Measurements from ENCODE around the gene PALM3. TPM values are rescaled to one million over a fixed set of nuclear protein-coding genes. Genes with fewer than 3 reads are reported as not detected.

The PALM3 gene
- total RNA-seq, 1 experiment from 2014 or later: 3.3 TPM

- BruUV-seq (replicated peaks): no TSS peak
- H4K20me1 ChIP-seq (ENCODE audit: insufficient read depth): no peaks in the 10 kb centered on the region
- no peak for ATAC-seq
- peak overlapping the region; percentile 73 for H2AFZ ChIP-seq (ENCODE audit: low read depth, low read length, poor library complexity, severe bottlenecking)
- peaks cover 22 to 36% of the 10 kb centered on the region in 2 experiments for H3K4me1 ChIP-seq (ENCODE audit: control insufficient read depth in 1 of 2, insufficient read depth in 2 of 2, low read length in 2 of 2)
- TF ChIP-seq RAD21 (IDR thresholded peaks at IDR 0.05; ENCODE audit: low read depth) (no peak), ZFX (IDR thresholded peaks at IDR 0.05) (no peak), YY1 (IDR thresholded peaks at IDR 0.05; ENCODE audit: extremely low read depth, insufficient replicate concordance, low read depth, low read length) (no peak), TCF7L2 (IDR thresholded peaks at IDR 0.05; ENCODE audit: borderline replicate concordance, extremely low read depth, insufficient read depth, insufficient read length) (no peak), POLR2A (IDR thresholded peaks at IDR 0.05; ENCODE audit: borderline replicate concordance, extremely low read depth, insufficient read depth, insufficient read length) (no peak), MAX (IDR thresholded peaks at IDR 0.05) (no peak), ZNF274 (IDR thresholded peaks at IDR 0.05; ENCODE audit: low read depth, low read length) (no peak)
- no peaks in the 10 kb centered on the region for H3K9me3 ChIP-seq (ENCODE audit: control insufficient read depth in 1 of 2, insufficient read depth in 1 of 2, low read depth in 1 of 2, low read length in 2 of 2)
- H3K9me2 ChIP-seq (ENCODE audit: insufficient read depth): no peaks in the 10 kb centered on the region
- H3K4me2 ChIP-seq (ENCODE audit: low read length): peak overlapping the region; percentile 81
- H3K9ac ChIP-seq (ENCODE audit: low read length): peak overlapping the region; percentile 25; the same call in 1 of the 2 replicates
- no peaks in the 10 kb centered on the region for H3K36me3 ChIP-seq (ENCODE audit: control insufficient read depth in 1 of 2, insufficient read depth in 2 of 2, low read length in 2 of 2)
- H3K27ac ChIP-seq (ENCODE audit: low read depth, low read length): peak overlapping the region; percentile 31; the same call in 1 of the 2 replicates
- intact Hi-C loops (cut with micrococcal nuclease): no loop called here
- peak overlapping the region; percentile 50 to 56 for H3K4me3 ChIP-seq (replicated peaks in 1 of 2; ENCODE audit: low read depth in 1 of 2, low read length in 2 of 2)
- POLR2A ChIA-PET: interaction anchor here (0.6 to 0.9 kb wide), 3 partner anchors 203 to 428 kb away, joined by 3 to 4 read pairs (median 3); partner anchors contain the start of gene ZSWIM4
- CTCF ChIA-PET: interaction anchor here (0.6 to 5.7 kb wide), 17 partner anchors 7 to 217 kb away, joined by 3 to 83 read pairs (median 6); partner anchors contain the start of genes ASF1B, IL27RA, MISP3 and RFX1
- RAD21 ChIA-PET (ENCODE audit: low non-redundant PET in 1 of 2, low total read pairs in 2 of 2, uncharacterized antibody in 2 of 2, unreplicated experiment in 2 of 2): no interaction called here
- DNase-seq (ENCODE audit: low read depth, low spot score): no peak
- no peaks in the 10 kb centered on the region for H3K27me3 ChIP-seq (ENCODE audit: insufficient read depth, low read length)
- no peaks in the 10 kb centered on the region for H3K79me2 ChIP-seq (ENCODE audit: insufficient read depth, low read length)
Observed at GRCh38 chr19:14058182-14059092, 3.4 kb downstream of the PALM3 start.

All from HCT116 (cell line).